Measurements from ENCODE around the gene SLC2A6.

DNA sequence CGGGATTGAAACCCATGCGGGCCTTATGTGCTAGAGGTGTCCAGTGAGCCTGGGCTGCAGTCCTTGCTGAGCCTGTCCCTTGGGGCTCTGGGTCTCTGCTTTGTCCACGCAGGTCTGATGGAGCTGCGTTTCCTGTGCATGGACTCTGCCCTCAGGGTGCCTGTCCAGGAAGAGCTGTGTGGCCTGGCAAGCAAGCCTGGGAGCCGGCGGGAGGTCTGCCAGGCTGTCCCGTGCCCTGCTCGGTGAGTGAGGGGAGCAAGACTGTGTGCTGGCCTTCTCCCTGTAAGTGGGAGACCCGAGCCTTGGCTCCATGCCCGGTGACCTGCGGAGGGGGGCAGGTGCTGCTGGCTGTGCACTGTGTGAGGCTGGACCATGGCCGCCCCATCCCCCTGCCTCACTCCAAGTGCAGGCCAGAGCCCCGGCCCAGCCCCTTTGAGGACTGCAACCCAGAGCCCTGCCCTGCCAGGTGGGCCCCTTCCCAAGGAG is 30.4 kb downstream of the SLC2A6 start:
- TF ChIP-seq, protein P1, sequence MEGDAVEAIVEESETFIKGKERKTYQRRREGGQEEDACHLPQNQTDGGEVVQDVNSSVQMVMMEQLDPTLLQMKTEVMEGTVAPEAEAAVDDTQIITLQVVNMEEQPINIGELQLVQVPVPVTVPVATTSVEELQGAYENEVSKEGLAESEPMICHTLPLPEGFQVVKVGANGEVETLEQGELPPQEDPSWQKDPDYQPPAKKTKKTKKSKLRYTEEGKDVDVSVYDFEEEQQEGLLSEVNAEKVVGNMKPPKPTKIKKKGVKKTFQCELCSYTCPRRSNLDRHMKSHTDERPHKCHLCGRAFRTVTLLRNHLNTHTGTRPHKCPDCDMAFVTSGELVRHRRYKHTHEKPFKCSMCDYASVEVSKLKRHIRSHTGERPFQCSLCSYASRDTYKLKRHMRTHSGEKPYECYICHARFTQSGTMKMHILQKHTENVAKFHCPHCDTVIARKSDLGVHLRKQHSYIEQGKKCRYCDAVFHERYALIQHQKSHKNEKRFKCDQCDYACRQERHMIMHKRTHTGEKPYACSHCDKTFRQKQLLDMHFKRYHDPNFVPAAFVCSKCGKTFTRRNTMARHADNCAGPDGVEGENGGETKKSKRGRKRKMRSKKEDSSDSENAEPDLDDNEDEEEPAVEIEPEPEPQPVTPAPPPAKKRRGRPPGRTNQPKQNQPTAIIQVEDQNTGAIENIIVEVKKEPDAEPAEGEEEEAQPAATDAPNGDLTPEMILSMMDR (IDR thresholded peaks at IDR 0.05): no peak
- TF ChIP-seq POLR2A (IDR thresholded peaks at IDR 0.05): no peak
